Activated B cell treated with CpG ODN at 0.5 μM for 24 hours (primary cell): Measurements from ENCODE around the gene VRK3. TPM values are rescaled to one million over a fixed set of nuclear protein-coding genes. Genes with fewer than 3 reads are reported as not detected.

Experiments
- ATAC-seq: fragments of 200-7000 bp; cut with Tn5 transposase; one replicate; pipeline ENCODE4 v1.10.0; 2021; ENCODE audit warnings: low read depth, mild to moderate bottlenecking, moderate library complexity
- CTCF ChIA-PET: fragments of 350-600 bp; sonication (Branson Sonifier 250); formaldehyde crosslinking; loops from one replicate; lab custom pipeline; 2021; ENCODE audit warnings: antibody characterized with exemption; lab: Charles Lee
- POLR2A ChIA-PET: fragments of 350-600 bp; sonication (Branson Sonifier 250); formaldehyde crosslinking; loops from one replicate; lab custom pipeline; 2021; ENCODE audit warnings: antibody characterized with exemption; lab: Charles Lee
- DNase-seq: peaks from one replicate; pipeline ENCODE4 v3.0.0; 2022
- H3K27ac Mint-ChIP-seq: one replicate; pipeline ENCODE4 v1.8.0; 2020; ENCODE audit warnings: mixed read lengths
- H3K27me3 Mint-ChIP-seq: one replicate; pipeline ENCODE4 v1.8.0; 2021; ENCODE audit warnings: mixed read lengths
- H3K36me3 Mint-ChIP-seq: one replicate; pipeline ENCODE4 v1.8.0; 2021; ENCODE audit warnings: low read depth, mixed read lengths
- H3K4me1 Mint-ChIP-seq: one replicate; pipeline ENCODE4 v1.8.0; 2021; ENCODE audit warnings: mixed read lengths
- H3K4me3 Mint-ChIP-seq: one replicate; pipeline ENCODE4 v1.8.0; 2020; ENCODE audit warnings: mild to moderate bottlenecking, mixed read lengths
- H3K9me3 Mint-ChIP-seq: one replicate; pipeline ENCODE4 v1.8.0; 2020; ENCODE audit warnings: mixed read lengths
- CTCF ChIP-seq: fragments of 200-600 bp; IDR thresholded peaks from one replicate; pipeline ENCODE4 v1.8.0; 2022; ENCODE audit warnings: antibody characterized with exemption, mild to moderate bottlenecking
- intact Hi-C: fragments of 100-400 bp; cut with micrococcal nuclease; formaldehyde crosslinking; loops from one replicate; pipeline ENCODE4 v1.15.1; 2024
- total RNA-seq: library from RNA; stranded (reverse); gene quantifications from 2 replicates; pipeline ENCODE4 v1.2.3, GENCODE V29; 2022

Gene VRK3
- total RNA-seq, 1 donor from 2014 or later = 82.6 TPM

- Mint-ChIP-seq H3K4me3 (no peak overlapping the region), H3K9me3 (no peaks in the 10 kb centered on the region), H3K27ac (no peak overlapping the region), H3K4me1 (no peaks in the 10 kb centered on the region), H3K36me3 (peaks cover 68% of the 10 kb centered on the region), H3K27me3 (no peaks in the 10 kb centered on the region)
- TF ChIP-seq CTCF = no peak
- ChIA-PET POLR2A (interaction anchor here (0.6 kb wide), 1 partner anchor 673 kb away, joined by 4 read pairs; no protein-coding TSS in a partner anchor), CTCF (interaction anchor here (1.2 kb wide), 1 partner anchor 39 kb away, joined by 3 read pairs; no protein-coding TSS in a partner anchor)
- DNase-seq = no peak
- ATAC-seq = no peak
- intact Hi-C loops = no loop called here
Observed at GRCh38 chr19:49977881-49978280, 47.3 kb downstream of the VRK3 start.

- Mint-ChIP-seq H3K9me3 (no peaks in the 10 kb centered on the region), H3K36me3 (peaks cover 65% of the 10 kb centered on the region), H3K27ac (no peak overlapping the region), H3K27me3 (no peaks in the 10 kb centered on the region), H3K4me3 (no peak overlapping the region), H3K4me1 (no peaks in the 10 kb centered on the region)
- no peak for TF ChIP-seq CTCF
- intact Hi-C loops = no loop called here
- ChIA-PET POLR2A (no interaction called here), CTCF (no interaction called here)
- DNase-seq (no peak), ATAC-seq (no peak)
Observed at GRCh38 chr19:49977076-49977475, 48.1 kb downstream of the VRK3 start.

- Mint-ChIP-seq H3K4me3 (no peak overlapping the region), H3K27ac (no peak overlapping the region), H3K27me3 (no peaks in the 10 kb centered on the region), H3K36me3 (peaks cover 59% of the 10 kb centered on the region), H3K9me3 (no peaks in the 10 kb centered on the region), H3K4me1 (no peaks in the 10 kb centered on the region)
- intact Hi-C loops = no loop called here
- DNase-seq = no peak
- no peak for ATAC-seq
- TF ChIP-seq CTCF = no peak
- ChIA-PET CTCF (no interaction called here), POLR2A (no interaction called here)
Observed at GRCh38 chr19:49976496-49976895, 48.7 kb downstream of the VRK3 start.

- ATAC-seq (no peak), DNase-seq (no peak)
- no peak for TF ChIP-seq CTCF
- POLR2A ChIA-PET = no interaction called here
- Mint-ChIP-seq H3K36me3 (peaks cover 46% of the 10 kb centered on the region), H3K27ac (no peak overlapping the region), H3K4me1 (no peaks in the 10 kb centered on the region), H3K9me3 (no peaks in the 10 kb centered on the region), H3K27me3 (no peaks in the 10 kb centered on the region), H3K4me3 (no peak overlapping the region)
- CTCF ChIA-PET = no interaction called here
- intact Hi-C loops = no loop called here
Observed at GRCh38 chr19:49975051-49975450, 50.1 kb downstream of the VRK3 start.

- intact Hi-C loops = no loop called here
- ChIA-PET CTCF (no interaction called here), POLR2A (no interaction called here)
- DNase-seq = no peak
- no peaks in the 10 kb centered on the region for H3K4me1 Mint-ChIP-seq
- no peak for ATAC-seq
- H3K27me3 Mint-ChIP-seq = peaks cover 3% of the 10 kb centered on the region
- H3K9me3 Mint-ChIP-seq = no peaks in the 10 kb centered on the region
- H3K27ac Mint-ChIP-seq = no peak overlapping the region
- H3K36me3 Mint-ChIP-seq = peaks cover 45% of the 10 kb centered on the region
- no peak overlapping the region for H3K4me3 Mint-ChIP-seq
- no peak for TF ChIP-seq CTCF
Observed at GRCh38 chr19:49973987-49974386, 51.2 kb downstream of the VRK3 start.
